SU-DHL-6 (cell line): Measurements from ENCODE around the gene THAP7.

ENCODE experiments used
- H2AFZ ChIP-seq: fragments of 200-600 bp; sonication (generic); 2 replicates; pipeline ENCODE4 v1.6.1; 2014; ENCODE audit warnings: low read depth, mild to moderate bottlenecking, moderate library complexity, mixed read lengths, antibody characterized with exemption, low read length; ENCODE audit not compliant: severe bottlenecking
- H3F3A ChIP-seq: fragments of 200-600 bp; shearing (Covaris generic); 2 replicates; pipeline ENCODE4 v1.6.0; 2016; ENCODE audit warnings: antibody characterized with exemption, mild to moderate bottlenecking; ENCODE audit not compliant: insufficient read depth
- H3K27ac ChIP-seq: fragments of 200-600 bp; sonication (generic); 2 replicates; pipeline ENCODE4 v1.5.1; 2016; ENCODE audit warnings: low read depth, mild to moderate bottlenecking, low read length, moderate library complexity, mixed read lengths
- H3K27me3 ChIP-seq: fragments of 200-600 bp; sonication (generic), shearing (Covaris generic); 2 replicates; pipeline ENCODE4 v1.6.0; 2014; ENCODE audit warnings: mild to moderate bottlenecking, low read length
- H3K36me3 ChIP-seq: fragments of 200-600 bp; sonication (generic); 2 replicates; pipeline ENCODE4 v1.6.1; 2014; ENCODE audit warnings: mild to moderate bottlenecking, low read length, mixed read lengths
- H3K4me2 ChIP-seq: fragments of 300-600, 200-600 bp; shearing (Covaris generic), sonication (generic); 2 replicates; pipeline ENCODE4 v1.6.0; 2014; ENCODE audit warnings: low read length, low read depth, mild to moderate bottlenecking; ENCODE audit not compliant: poor library complexity, severe bottlenecking
- H3K4me3 ChIP-seq: fragments of 200-600 bp; sonication (generic); 2 replicates; pipeline ENCODE4 v1.5.1; 2014; ENCODE audit warnings: antibody characterized with exemption, low read length, mild to moderate bottlenecking, mixed read lengths; ENCODE audit not compliant: insufficient read depth, poor library complexity, severe bottlenecking
- H3K79me2 ChIP-seq: fragments of 200-600 bp; sonication (generic); 2 replicates; pipeline ENCODE4 v1.6.1; 2014; ENCODE audit warnings: mild to moderate bottlenecking, low read length, moderate library complexity; ENCODE audit not compliant: insufficient read depth
- H3K9ac ChIP-seq: fragments of 200-600 bp; sonication (generic); 2 replicates; pipeline ENCODE4 v1.7.0; 2014; ENCODE audit warnings: mild to moderate bottlenecking, low read length
- H3K9me2 ChIP-seq: fragments of 200-600 bp; sonication (generic); replicated peaks from 2 replicates; pipeline ENCODE4 v1.6.1; 2014; ENCODE audit warnings: low read length; ENCODE audit not compliant: insufficient read depth
- H3K9me3 ChIP-seq: fragments of 200-600 bp; sonication (generic); 2 replicates; pipeline ENCODE4 v1.6.1; 2014; ENCODE audit warnings: low read length, mixed read lengths; ENCODE audit not compliant: insufficient read depth
- H4K20me1 ChIP-seq: fragments of 200-600 bp; sonication (generic); 2 replicates; pipeline ENCODE4 v1.6.1; 2014; ENCODE audit warnings: low read depth, mild to moderate bottlenecking, antibody characterized with exemption, low read length, moderate library complexity, mixed read lengths
- EZH2phosphoT487 ChIP-seq: fragments of 200-600 bp; sonication (generic), shearing (Covaris generic); conservative IDR thresholded peaks from 2 replicates; pipeline ENCODE4 v1.6.1; 2018; ENCODE audit warnings: mild to moderate bottlenecking, antibody characterized with exemption, low read length, moderate library complexity, mixed read lengths
- TF ChIP-seq, protein P1 (sequence below): fragments of 200-600 bp; sonication (generic); IDR thresholded peaks from one replicate; pipeline ENCODE4 v1.5.1; 2017; ENCODE audit warnings: antibody characterized with exemption, mild to moderate bottlenecking, low read length, moderate library complexity; ENCODE audit not compliant: insufficient read depth, poor library complexity, severe bottlenecking

The THAP7 gene

DNA sequence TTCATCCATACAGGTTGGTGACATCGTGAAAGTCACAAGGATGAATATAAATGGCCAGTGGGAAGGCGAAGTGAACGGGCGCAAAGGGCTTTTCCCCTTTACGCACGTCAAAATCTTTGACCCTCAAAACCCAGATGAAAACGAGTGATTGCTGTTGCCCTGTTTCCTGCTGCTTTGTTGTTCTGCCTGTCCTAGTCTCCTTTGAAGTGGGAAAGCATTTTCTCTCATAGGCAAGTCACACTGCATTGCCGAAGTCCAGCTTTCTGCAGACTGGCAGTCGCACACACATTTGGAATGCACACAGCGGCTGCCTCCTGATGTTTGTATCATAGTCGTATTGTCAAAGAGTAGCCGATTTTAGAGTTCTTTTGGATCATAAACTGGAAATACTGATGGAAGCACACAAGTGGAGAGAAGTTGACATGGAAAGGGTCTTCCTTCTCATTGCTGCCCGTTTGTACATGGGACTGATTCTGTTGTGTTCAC lies 52.2 kb downstream of the THAP7 start:
- no peak overlapping the region for H3K9ac ChIP-seq
- no peaks in the 10 kb centered on the region for H4K20me1 ChIP-seq
- H3K4me2 ChIP-seq, result no peak overlapping the region
- H3K9me2 ChIP-seq, result no peaks in the 10 kb centered on the region
- no peaks in the 10 kb centered on the region for H3K36me3 ChIP-seq
- H3K27me3 ChIP-seq, result no peaks in the 10 kb centered on the region
- H3F3A ChIP-seq, result no peaks in the 10 kb centered on the region
- H3K9me3 ChIP-seq, result no peaks in the 10 kb centered on the region
- no peak overlapping the region for H3K4me3 ChIP-seq
- TF ChIP-seq EZH2phosphoT487, result no peak
- TF ChIP-seq, protein P1, sequence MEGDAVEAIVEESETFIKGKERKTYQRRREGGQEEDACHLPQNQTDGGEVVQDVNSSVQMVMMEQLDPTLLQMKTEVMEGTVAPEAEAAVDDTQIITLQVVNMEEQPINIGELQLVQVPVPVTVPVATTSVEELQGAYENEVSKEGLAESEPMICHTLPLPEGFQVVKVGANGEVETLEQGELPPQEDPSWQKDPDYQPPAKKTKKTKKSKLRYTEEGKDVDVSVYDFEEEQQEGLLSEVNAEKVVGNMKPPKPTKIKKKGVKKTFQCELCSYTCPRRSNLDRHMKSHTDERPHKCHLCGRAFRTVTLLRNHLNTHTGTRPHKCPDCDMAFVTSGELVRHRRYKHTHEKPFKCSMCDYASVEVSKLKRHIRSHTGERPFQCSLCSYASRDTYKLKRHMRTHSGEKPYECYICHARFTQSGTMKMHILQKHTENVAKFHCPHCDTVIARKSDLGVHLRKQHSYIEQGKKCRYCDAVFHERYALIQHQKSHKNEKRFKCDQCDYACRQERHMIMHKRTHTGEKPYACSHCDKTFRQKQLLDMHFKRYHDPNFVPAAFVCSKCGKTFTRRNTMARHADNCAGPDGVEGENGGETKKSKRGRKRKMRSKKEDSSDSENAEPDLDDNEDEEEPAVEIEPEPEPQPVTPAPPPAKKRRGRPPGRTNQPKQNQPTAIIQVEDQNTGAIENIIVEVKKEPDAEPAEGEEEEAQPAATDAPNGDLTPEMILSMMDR, result no peak
- H2AFZ ChIP-seq, result no peak overlapping the region
- H3K27ac ChIP-seq, result no peak overlapping the region
- peaks cover 43% of the 10 kb centered on the region for H3K79me2 ChIP-seq
